Adipocyte (in vitro differentiated cells): ENCODE data around the gene ANXA6.

Source experiments
- DNase-seq: peaks from one replicate; pipeline ENCODE4 v3.0.0-alpha.2; 2015; ENCODE audit warnings: low read depth
- H3K27me3 ChIP-seq: replicated peaks from 2 replicates; pipeline ENCODE4 v1.7.0; 2013; ENCODE audit warnings: mild to moderate bottlenecking, low read length, moderate library complexity; ENCODE audit not compliant: control insufficient read depth, insufficient read depth
- H3K36me3 ChIP-seq: 2 replicates; pipeline ENCODE4 v1.7.0; 2013; ENCODE audit warnings: low read length, mild to moderate bottlenecking, moderate library complexity; ENCODE audit not compliant: control insufficient read depth, insufficient read depth, severe bottlenecking
- H3K4me1 ChIP-seq: 2 replicates; pipeline ENCODE4 v1.7.0; 2013; ENCODE audit warnings: mild to moderate bottlenecking, low read length, moderate library complexity; ENCODE audit not compliant: control insufficient read depth, insufficient read depth
- H3K4me3 ChIP-seq: 2 replicates; pipeline ENCODE4 v1.7.0; 2013; ENCODE audit warnings: mild to moderate bottlenecking, low read length, moderate library complexity
- H3K9ac ChIP-seq: 2 replicates; pipeline ENCODE4 v1.7.0; 2013; ENCODE audit warnings: mild to moderate bottlenecking, low read length, moderate library complexity
- H3K9me3 ChIP-seq: 2 replicates; pipeline ENCODE4 v1.7.0; 2013; ENCODE audit warnings: mild to moderate bottlenecking, low read length, moderate library complexity; ENCODE audit not compliant: control insufficient read depth

ANXA6 gene

GRCh38 chr5:151055336-151055735 lies 102.2 kb downstream of the ANXA6 start:
- no peaks in the 10 kb centered on the region for H3K27me3 ChIP-seq
- no peak overlapping the region for H3K9ac ChIP-seq
- H3K9me3 ChIP-seq: no peaks in the 10 kb centered on the region
- DNase-seq: no peak
- H3K36me3 ChIP-seq: peaks cover 81% of the 10 kb centered on the region
- H3K4me3 ChIP-seq: no peak overlapping the region
- peaks cover 20% of the 10 kb centered on the region for H3K4me1 ChIP-seq

- Histone ChIP-seq H3K36me3 (peaks cover 81% of the 10 kb centered on the region), H3K27me3 (no peaks in the 10 kb centered on the region), H3K4me1 (peaks cover 20% of the 10 kb centered on the region), H3K9ac (no peak overlapping the region), H3K4me3 (no peak overlapping the region), H3K9me3 (no peaks in the 10 kb centered on the region)
- no peak for DNase-seq
Observed at GRCh38 chr5:151054709-151055108, 102.9 kb downstream of the ANXA6 start.

- H3K36me3 ChIP-seq: peaks cover 79% of the 10 kb centered on the region
- no peak for DNase-seq
- no peak overlapping the region for H3K4me3 ChIP-seq
- no peaks in the 10 kb centered on the region for H3K9me3 ChIP-seq
- H3K4me1 ChIP-seq: peaks cover 22% of the 10 kb centered on the region
- H3K9ac ChIP-seq: no peak overlapping the region
- H3K27me3 ChIP-seq: no peaks in the 10 kb centered on the region
Observed at GRCh38 chr5:151053796-151054462, 103.7 kb downstream of the ANXA6 start.

GRCh38 chr5:151052836-151053235 lies 104.7 kb downstream of the ANXA6 start:
- Histone ChIP-seq H3K9me3 (no peaks in the 10 kb centered on the region), H3K4me1 (peaks cover 27% of the 10 kb centered on the region), H3K4me3 (no peak overlapping the region), H3K36me3 (peaks cover 79% of the 10 kb centered on the region), H3K27me3 (no peaks in the 10 kb centered on the region), H3K9ac (no peak overlapping the region)
- no peak for DNase-seq

- Histone ChIP-seq H3K9me3 (no peaks in the 10 kb centered on the region), H3K4me3 (no peak overlapping the region), H3K27me3 (no peaks in the 10 kb centered on the region), H3K4me1 (peaks cover 27% of the 10 kb centered on the region), H3K36me3 (peaks cover 79% of the 10 kb centered on the region), H3K9ac (peak overlapping the region; percentile 28)
- DNase-seq: no peak
Observed at GRCh38 chr5:151051931-151052608, 105.5 kb downstream of the ANXA6 start.

GRCh38 chr5:151051066-151051930 lies 106.3 kb downstream of the ANXA6 start:
- H3K9me3 ChIP-seq: no peaks in the 10 kb centered on the region
- DNase-seq: peak; percentile 86
- H3K36me3 ChIP-seq: peaks cover 79% of the 10 kb centered on the region
- H3K27me3 ChIP-seq: no peaks in the 10 kb centered on the region
- peaks cover 27% of the 10 kb centered on the region for H3K4me1 ChIP-seq
- H3K4me3 ChIP-seq: no peak overlapping the region
- H3K9ac ChIP-seq: peak overlapping the region; percentile 29
